Measurements from ENCODE around the gene SPINK9. TPM values are rescaled to one million over a fixed set of nuclear protein-coding genes. Genes with fewer than 3 reads are reported as not detected.

SPINK9 gene
- total RNA-seq, 2 donors from 2014 or later, result not detected

DNA sequence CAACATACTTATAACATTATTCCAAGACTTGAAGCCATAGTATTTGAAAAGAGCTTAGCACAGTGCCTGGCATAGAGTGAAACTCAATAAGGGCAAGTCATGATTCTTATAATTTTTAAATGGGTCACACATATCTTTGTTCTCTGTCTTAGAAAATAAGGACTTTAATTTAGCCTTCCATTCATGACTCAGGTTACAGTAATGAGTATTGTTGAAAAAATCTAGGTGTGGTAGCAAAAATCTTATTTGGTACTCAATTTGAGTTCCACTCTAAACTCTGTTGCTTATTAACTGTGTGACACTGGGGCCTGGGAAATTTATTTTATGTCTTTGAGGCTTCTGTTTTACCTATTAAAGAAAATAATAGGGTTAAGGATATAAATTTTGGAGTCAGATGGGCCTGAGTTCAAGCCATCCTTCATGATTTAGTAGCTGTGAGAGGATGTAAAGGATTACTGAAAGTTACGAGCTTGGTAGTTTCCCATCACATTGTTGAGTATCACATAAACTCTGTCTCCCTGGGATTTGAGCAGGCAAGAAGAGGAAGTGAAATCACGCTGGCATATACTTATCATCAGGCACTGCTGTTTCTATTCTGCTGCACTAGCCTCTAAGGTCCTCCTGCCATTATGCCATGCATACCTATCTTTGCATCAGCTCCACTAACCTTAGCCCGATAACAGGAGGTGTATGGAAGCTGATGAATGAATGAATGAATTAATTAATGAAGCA lies 1.5 kb downstream of the SPINK9 start:
- H3K27me3 Mint-ChIP-seq (ENCODE audit: low read depth), result no peaks in the 10 kb centered on the region
- ATAC-seq (replicated peaks in 1 of 2), result no peak
- H3K36me3 Mint-ChIP-seq (ENCODE audit: insufficient read depth in 2 of 2), result no peaks in the 10 kb centered on the region
- no peaks in the 10 kb centered on the region for H3K9me3 Mint-ChIP-seq
- H3K4me1 Mint-ChIP-seq (ENCODE audit: low read depth), result no peaks in the 10 kb centered on the region
- no peak for DNase-seq
- H3K27ac Mint-ChIP-seq, result no peak overlapping the region
- H3K4me3 Mint-ChIP-seq, result no peak overlapping the region

DNA sequence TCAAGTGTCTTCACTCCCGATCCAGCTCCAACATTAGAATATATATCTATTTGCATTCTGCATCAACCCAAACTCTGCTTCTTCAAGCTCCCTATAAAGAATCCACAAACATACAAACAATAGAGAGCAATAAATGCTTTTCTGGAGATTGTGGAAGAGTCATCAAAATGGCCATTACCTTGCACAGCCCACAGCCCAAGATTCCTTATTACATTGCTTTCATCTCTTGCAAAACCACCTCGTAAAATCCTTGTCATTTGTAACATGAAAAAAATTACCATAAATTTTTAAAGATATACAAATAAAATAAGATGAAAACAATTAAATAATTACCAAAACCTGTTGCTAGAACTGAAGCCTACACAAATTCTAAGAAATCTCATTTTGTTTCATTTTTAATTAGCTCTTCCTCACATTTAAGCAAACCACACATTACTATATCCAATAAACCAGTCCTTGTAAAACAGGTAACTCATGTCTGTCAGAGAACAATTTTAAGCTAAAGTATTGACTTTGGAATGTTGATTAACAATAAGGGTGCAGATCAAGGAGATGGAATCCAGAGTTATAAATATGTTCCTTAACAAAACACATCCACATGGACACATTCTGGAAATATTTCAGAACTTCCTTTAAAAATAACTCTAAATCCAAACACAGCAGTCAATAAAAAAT lies 7.1 kb downstream of the SPINK9 start:
- Mint-ChIP-seq H3K36me3 (ENCODE audit: insufficient read depth in 2 of 2) (no peaks in the 10 kb centered on the region), H3K27me3 (ENCODE audit: low read depth) (no peaks in the 10 kb centered on the region), H3K27ac (no peak overlapping the region), H3K9me3 (no peaks in the 10 kb centered on the region), H3K4me1 (ENCODE audit: low read depth) (no peaks in the 10 kb centered on the region), H3K4me3 (no peak overlapping the region)
- DNase-seq (no peak), ATAC-seq (replicated peaks in 1 of 2) (no peak)

DNA sequence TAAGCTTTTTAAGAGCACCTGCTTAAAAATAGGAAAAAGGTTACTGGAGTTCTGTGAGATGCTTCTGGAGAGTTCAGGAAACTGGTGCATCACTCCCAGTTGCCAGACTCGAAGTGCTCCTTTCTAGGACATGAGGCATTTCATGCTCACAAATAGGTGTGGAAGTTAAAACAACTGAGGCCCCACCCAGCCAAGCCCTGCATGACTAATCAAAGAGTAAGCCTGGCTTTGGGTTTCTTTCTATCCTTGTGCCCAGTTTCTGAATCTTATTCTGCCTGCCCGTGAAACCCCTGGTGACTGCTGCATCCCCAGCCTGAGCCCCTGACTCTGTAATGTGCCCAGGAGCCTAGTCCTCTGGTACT lies 7.7 kb downstream of the SPINK9 start:
- H3K4me3 Mint-ChIP-seq, result no peak overlapping the region

DNA sequence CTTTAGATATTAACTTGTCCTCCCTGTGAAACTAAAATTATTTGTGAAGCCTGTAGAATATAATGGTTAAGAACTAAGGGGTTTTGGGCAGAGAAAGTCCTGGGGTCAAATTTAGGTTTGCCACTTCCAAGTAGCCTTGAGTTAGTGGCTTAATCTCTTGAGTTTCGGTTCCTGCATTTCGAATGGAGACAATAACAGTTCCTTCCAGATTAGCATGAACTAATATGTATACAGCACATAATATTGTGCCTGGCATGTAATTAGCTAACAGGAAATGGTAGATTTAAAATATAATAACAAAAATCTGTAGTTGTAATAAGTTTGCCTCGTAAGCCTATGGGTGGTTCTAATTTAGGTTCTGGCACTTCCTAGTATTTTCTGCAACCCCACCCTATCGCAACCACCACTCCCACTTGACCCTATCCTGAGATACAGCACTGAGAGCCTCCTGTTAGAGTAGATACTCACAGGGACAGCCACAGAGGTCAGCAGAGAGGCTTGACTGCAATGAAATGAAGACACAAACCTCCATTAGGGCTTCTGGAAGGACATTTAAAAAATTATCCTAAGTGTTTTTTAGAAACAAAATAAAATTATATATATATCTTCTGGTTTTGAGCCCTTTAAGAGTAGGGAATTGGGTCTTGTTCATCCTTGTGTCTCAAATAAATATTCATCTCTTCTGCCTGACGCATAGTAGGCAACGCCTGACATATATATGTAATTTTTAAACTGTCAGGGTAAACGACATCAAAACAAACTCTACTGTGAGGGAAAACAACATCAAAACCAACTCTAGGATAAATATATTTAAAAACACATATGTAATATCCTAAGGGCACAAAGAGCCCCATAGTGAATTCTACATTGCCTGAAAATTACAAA lies 8.5 kb downstream of the SPINK9 start:
- no peak for DNase-seq
- no peak for ATAC-seq (replicated peaks in 1 of 2)
- Mint-ChIP-seq H3K9me3 (no peaks in the 10 kb centered on the region), H3K4me1 (ENCODE audit: low read depth) (no peaks in the 10 kb centered on the region), H3K27me3 (ENCODE audit: low read depth) (no peaks in the 10 kb centered on the region), H3K27ac (no peak overlapping the region), H3K36me3 (ENCODE audit: insufficient read depth in 2 of 2) (no peaks in the 10 kb centered on the region), H3K4me3 (no peak overlapping the region)

More for the DNA sequence above, 7.7 kb downstream of the SPINK9 start:
- Mint-ChIP-seq H3K27ac (no peak overlapping the region), H3K27me3 (ENCODE audit: low read depth) (no peaks in the 10 kb centered on the region), H3K4me1 (ENCODE audit: low read depth) (no peaks in the 10 kb centered on the region), H3K36me3 (ENCODE audit: insufficient read depth in 2 of 2) (no peaks in the 10 kb centered on the region), H3K9me3 (no peaks in the 10 kb centered on the region)
- no peak for ATAC-seq (replicated peaks in 1 of 2)
- no peak for DNase-seq

DNA sequence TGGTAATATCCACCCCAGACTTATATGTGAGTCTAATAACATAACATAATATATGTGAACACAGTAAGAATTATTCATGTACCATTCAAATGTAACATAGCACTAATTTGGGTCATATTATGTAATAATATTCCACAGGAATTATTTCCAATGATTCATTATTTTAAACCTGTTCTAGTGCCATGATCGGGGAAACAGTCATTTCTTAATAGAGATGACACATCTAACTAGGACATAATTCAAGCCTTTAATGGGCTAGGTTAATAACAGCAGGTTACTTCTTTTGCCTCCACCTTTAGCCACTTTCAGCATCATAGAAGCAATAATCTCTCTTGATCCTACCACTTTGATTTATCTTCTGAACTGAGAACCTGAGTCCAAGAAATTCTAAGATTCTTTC lies 12.3 kb downstream of the SPINK9 start:
- no peak overlapping the region for H3K27ac Mint-ChIP-seq
- H3K4me1 Mint-ChIP-seq (ENCODE audit: low read depth), result no peaks in the 10 kb centered on the region
- peaks cover 0 to 2% of the 10 kb centered on the region in 2 donors for H3K9me3 Mint-ChIP-seq
- DNase-seq (no peak), ATAC-seq (replicated peaks in 1 of 2) (no peak)
- no peaks in the 10 kb centered on the region for H3K27me3 Mint-ChIP-seq (ENCODE audit: low read depth)
- no peak overlapping the region for H3K4me3 Mint-ChIP-seq
- no peaks in the 10 kb centered on the region for H3K36me3 Mint-ChIP-seq (ENCODE audit: insufficient read depth in 2 of 2)

DNA sequence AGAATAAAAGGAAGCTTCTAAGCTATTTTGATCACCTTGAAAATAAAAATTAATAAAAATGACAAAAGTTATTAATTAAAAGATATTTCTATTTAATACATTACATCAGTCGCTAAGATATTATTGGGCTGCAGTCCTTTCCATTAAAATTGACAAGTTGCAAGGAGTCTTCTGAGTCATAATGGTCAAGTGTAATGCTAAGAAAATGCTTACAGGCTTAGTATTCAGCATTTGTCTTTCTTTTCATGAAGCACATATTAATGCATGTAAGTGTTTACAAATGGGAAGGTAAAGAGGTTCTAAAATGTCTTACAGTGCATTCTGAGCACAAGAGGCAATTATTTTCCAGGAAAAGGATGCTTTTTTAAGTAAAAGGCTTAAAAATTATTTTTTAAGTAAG lies 17.3 kb downstream of the SPINK9 start:
- Mint-ChIP-seq H3K27ac (no peak overlapping the region), H3K4me3 (no peak overlapping the region), H3K27me3 (ENCODE audit: low read depth) (no peaks in the 10 kb centered on the region), H3K9me3 (peaks cover 0 to 2% of the 10 kb centered on the region in 2 donors), H3K36me3 (ENCODE audit: insufficient read depth in 2 of 2) (no peaks in the 10 kb centered on the region), H3K4me1 (ENCODE audit: low read depth) (no peaks in the 10 kb centered on the region)
- DNase-seq (no peak), ATAC-seq (replicated peaks in 1 of 2) (no peak)

DNA sequence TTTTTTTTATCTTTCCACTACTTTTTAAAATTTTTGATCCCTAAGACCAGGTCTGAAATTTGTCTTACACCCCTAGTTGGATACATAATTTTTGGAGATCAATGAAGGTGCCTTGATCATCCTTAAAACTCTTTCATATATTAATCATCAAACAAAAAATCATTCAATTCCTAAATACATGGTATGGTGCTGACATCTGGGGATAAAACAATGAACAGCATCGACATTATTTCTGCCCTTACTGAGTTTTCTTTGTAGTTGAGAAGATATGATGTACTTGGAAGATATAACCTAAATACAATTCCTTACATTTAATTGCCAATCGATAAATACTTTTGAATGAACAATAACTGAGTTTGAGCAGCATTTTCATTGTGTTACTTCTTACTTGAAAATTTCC lies 18.3 kb downstream of the SPINK9 start:
- Mint-ChIP-seq H3K4me1 (ENCODE audit: low read depth) (no peaks in the 10 kb centered on the region), H3K9me3 (peaks cover 0 to 2% of the 10 kb centered on the region in 2 donors), H3K36me3 (ENCODE audit: insufficient read depth in 2 of 2) (no peaks in the 10 kb centered on the region), H3K27me3 (ENCODE audit: low read depth) (no peaks in the 10 kb centered on the region), H3K27ac (no peak overlapping the region), H3K4me3 (no peak overlapping the region)
- ATAC-seq (replicated peaks in 1 of 2) (no peak), DNase-seq (no peak)

DNA sequence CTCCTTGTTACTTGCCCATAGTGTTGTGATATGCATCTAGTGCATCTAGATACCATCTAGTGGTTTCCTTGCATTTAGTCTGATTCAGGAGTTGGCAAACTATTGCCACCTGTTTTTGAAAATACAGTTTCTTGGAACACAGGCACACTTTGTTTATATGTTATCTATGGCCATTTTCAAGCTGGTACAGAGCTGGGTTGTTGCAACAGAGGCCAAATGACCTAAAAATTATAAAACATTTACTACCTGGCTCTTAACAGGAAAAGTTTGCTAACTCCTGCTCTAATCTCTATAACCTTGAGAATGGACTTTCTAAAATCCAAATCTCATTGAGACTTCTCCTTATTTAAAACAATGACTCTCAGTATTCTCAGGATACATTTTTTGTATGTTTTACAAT lies 29.0 kb downstream of the SPINK9 start:
- H3K9me3 Mint-ChIP-seq, result peaks cover 0 to 2% of the 10 kb centered on the region in 2 donors
- no peak overlapping the region for H3K27ac Mint-ChIP-seq
- H3K4me1 Mint-ChIP-seq (ENCODE audit: low read depth), result no peaks in the 10 kb centered on the region
- no peak overlapping the region for H3K4me3 Mint-ChIP-seq
- DNase-seq (no peak), ATAC-seq (replicated peaks in 1 of 2) (no peak)
- no peaks in the 10 kb centered on the region for H3K27me3 Mint-ChIP-seq (ENCODE audit: low read depth)
- peaks cover 2 to 4% of the 10 kb centered on the region in 2 donors for H3K36me3 Mint-ChIP-seq (ENCODE audit: insufficient read depth in 2 of 2)

DNA sequence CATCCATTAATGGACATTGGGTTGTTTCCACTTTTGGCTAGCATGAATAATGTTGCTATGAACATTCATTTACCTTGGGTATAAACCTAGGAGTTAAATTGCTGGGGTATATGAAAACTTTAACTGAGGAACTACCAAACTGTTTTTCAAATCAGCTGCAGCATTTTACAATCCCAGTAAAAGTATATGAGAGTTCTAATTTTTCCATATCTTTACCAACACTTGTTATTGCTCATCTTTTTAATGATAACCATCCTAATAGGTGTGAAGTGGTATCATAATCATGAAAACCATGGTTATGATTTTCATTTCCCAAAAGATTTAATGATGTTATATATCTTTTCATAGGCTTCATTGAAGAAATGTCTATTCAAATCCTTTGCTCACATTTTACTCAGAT lies 32.9 kb downstream of the SPINK9 start:
- peaks cover 2 to 5% of the 10 kb centered on the region in 2 donors for H3K36me3 Mint-ChIP-seq (ENCODE audit: insufficient read depth in 2 of 2)
- ATAC-seq (replicated peaks in 1 of 2) (no peak), DNase-seq (no peak)
- H3K27ac Mint-ChIP-seq, result no peak overlapping the region
- H3K4me1 Mint-ChIP-seq (ENCODE audit: low read depth), result no peaks in the 10 kb centered on the region
- no peak overlapping the region for H3K4me3 Mint-ChIP-seq
- H3K9me3 Mint-ChIP-seq, result peaks cover 0 to 4% of the 10 kb centered on the region in 2 donors
- H3K27me3 Mint-ChIP-seq (ENCODE audit: low read depth), result no peaks in the 10 kb centered on the region

DNA sequence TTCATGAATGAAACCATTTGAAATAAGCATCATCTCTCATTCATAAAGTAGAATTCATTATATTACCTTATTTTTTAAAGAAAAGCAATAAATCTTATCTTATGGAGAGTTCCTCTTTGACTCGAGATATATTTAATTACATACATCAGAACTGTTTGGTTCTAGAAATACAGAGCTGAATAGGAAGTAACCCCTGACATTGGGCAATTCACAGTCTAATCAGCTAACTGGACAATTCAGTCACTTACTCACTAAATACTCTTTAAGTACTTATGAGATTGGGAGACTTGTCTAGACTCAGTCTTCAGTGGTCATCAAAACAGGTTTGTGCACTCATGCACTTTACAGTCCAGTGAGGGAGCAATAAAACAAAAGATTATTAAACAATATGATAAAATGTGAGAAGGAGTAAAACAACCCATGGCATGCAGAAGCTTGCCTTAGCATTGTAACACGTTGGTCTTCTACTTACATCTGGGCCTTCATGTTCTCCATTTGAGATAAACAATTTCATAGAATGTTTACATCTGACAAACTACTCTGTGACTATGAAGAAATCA lies 36.9 kb downstream of the SPINK9 start:
- DNase-seq, result no peak
- no peaks in the 10 kb centered on the region for H3K27me3 Mint-ChIP-seq (ENCODE audit: low read depth)
- ATAC-seq (replicated peaks in 1 of 2), result no peak
- H3K36me3 Mint-ChIP-seq (ENCODE audit: insufficient read depth in 2 of 2), result peaks cover 2 to 6% of the 10 kb centered on the region in 2 donors
- peaks cover 0 to 4% of the 10 kb centered on the region in 2 donors for H3K9me3 Mint-ChIP-seq
- H3K27ac Mint-ChIP-seq, result no peak overlapping the region
- H3K4me1 Mint-ChIP-seq (ENCODE audit: low read depth), result no peaks in the 10 kb centered on the region
- no peak overlapping the region for H3K4me3 Mint-ChIP-seq

DNA sequence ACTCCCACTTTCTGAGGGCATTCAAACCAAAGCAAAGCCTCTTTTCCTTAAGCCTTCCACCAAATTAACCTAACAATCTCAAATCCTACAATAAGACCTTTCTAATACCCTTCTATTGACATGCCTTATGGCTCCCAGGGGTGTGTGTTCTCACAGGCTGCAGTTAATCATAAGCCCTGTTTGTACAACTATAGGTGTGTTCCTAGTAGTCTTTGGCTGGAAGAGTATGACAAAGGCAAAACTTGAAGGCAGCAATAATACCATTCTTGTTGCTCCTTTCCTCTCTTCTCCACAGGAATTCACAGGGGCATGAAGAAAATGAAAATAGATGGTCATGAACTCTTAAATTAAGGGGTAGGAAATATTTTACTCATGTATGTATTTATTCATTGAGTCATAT lies 37.5 kb downstream of the SPINK9 start:
- Mint-ChIP-seq H3K4me3 (no peak overlapping the region), H3K36me3 (ENCODE audit: insufficient read depth in 2 of 2) (peaks cover 3 to 10% of the 10 kb centered on the region in 2 donors), H3K4me1 (ENCODE audit: low read depth) (no peaks in the 10 kb centered on the region), H3K27ac (no peak overlapping the region), H3K9me3 (peaks cover 0 to 4% of the 10 kb centered on the region in 2 donors), H3K27me3 (ENCODE audit: low read depth) (no peaks in the 10 kb centered on the region)
- ATAC-seq (replicated peaks in 1 of 2) (no peak), DNase-seq (no peak)

DNA sequence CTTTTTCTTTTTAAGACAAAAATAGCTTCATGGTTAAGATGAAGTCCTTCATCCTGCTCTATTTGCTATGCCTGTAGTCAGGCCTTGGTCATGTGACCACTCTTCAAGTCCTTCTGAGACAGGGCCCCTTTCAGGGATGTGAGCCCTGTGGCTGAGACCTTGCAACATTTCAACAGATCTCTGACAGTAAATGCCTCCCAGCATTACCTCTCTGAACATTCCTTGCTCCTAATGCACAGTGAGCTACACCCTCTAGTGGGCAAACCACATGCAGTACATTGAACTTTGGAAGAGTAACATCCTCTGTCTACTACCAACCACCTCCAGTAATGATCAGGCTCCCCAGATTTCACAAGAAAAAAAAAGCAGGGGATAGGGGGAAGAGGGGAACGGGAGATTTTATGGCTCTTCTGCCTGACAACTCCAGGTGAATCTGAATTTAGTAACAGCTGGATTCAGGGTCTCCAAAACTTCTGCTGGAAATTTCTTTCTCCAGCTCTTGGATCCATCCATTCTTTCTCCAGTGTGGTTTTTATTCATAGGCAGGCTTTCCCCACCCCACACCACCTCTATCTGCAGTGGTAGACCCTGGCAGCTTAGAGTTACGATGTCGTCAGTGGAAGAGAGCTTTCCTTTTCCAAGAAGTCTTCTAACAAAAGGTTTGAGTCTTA lies 39.5 kb downstream of the SPINK9 start:
- no peaks in the 10 kb centered on the region for H3K27me3 Mint-ChIP-seq (ENCODE audit: low read depth)
- H3K9me3 Mint-ChIP-seq, result peaks cover 2 to 9% of the 10 kb centered on the region in 2 donors
- peaks cover 14 to 15% of the 10 kb centered on the region in 2 donors for H3K36me3 Mint-ChIP-seq (ENCODE audit: insufficient read depth in 2 of 2)
- peaks cover 6% of the 10 kb centered on the region for H3K4me1 Mint-ChIP-seq (ENCODE audit: low read depth)
- ATAC-seq (replicated peaks in 1 of 2), result peak; percentile 53 to 81
- no peak overlapping the region for H3K4me3 Mint-ChIP-seq
- DNase-seq, result peak in 1 of 2 donors; percentile 8
- H3K27ac Mint-ChIP-seq, result no peak overlapping the region

Data from activated T-cell treated with anti-CD3 and anti-CD28 coated beads, Interleukin-2, amount 50 U/mL, for 72 hours (primary cell).